ENCODE measurements around the gene CNMD.
"Not testable (repeated sequence)": the region's sequence is repeated elsewhere in the genome, so short reads cannot be mapped to it uniquely, and the experiment has no call there.

The CNMD gene

DNA sequence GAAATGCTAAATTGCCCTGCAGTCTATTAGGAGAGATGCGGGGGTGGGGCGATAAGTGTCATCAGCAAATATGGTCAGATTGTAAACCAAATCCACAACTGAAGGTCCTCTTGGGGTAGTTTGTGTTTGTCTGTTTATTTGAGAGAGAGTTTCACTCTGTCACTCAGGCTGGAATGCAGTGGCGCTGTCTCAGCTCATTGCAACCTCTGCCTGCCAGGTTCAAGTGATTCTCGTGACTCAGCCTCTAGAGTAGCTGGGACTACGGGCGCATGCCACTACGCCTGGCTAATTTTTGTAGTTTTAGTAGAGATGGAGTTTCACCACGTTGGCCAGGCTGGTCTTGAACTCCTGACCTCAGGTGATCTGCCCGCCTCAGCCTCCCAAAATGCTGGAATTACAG, 53.8 kb downstream of the CNMD start:
- not testable (repeated sequence) for DNase-seq (ENCODE audit: low read depth)

DNA sequence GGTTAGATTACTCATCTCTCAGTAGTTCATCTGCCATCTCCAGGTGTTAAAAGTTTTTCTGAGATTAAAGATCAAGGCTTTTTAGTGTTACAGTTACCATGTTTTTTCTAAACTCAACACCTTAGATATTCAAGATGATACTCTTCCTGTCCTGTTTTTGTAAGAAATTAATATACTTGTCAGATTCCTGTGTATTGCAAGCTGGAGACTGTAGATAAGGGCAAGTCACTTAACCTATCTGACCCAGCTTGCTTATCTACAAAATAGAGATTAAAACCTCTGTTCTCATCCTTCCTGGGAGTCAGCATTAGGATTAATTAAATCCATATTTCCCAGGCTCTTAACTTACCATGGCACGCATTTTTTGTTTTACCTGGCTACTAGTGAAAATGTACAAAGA, 61.8 kb downstream of the CNMD start:
- no peak for DNase-seq (ENCODE audit: low read depth)

DNA sequence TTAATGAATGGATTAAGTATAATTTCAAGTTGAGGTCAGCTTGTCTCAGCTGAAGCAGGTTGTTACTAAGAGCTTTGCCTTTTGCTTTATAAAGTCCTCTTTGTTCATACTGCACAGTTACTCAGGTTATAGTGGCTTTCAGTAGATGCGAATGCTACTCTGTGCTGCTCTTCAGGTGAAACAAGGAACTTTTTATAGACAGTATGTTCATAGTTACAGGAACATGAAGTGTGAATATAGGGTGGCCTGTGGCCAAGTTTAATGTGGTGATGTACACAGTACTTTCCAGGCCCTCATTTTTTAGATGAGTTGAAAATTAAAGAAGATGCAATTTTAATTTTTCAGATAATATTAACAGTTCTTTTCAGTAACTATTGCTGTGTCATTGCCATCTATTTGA, 66.2 kb downstream of the CNMD start:
- DNase-seq (ENCODE audit: low read depth): no peak

- DNase-seq (ENCODE audit: low read depth): no peak
These were observed 68.9 kb downstream of the CNMD start for GRCh38 chr13:52670726-52671125.

DNA sequence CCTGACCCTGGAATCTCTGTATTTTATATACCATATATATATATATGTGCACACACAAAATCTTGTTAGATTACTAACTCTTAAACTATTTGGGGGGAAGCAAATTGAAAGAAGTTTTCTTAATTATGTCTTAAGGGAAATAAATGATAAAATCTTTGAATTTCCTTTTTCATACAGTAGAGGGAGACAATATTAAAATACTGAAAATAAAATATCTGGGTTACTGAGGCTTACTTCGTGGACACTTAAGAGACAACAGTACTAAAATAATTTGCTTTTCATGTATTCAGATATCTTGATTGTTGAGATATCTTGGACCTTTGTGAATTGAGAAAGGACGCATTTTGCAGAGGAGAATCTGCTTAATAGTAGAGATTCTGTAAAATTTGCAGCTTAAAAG, 69.9 kb downstream of the CNMD start:
- no peak for DNase-seq (ENCODE audit: low read depth)

GRCh38 chr13:52665325-52665724, 74.3 kb downstream of the CNMD start:
- no peak for DNase-seq (ENCODE audit: low read depth)

DNA sequence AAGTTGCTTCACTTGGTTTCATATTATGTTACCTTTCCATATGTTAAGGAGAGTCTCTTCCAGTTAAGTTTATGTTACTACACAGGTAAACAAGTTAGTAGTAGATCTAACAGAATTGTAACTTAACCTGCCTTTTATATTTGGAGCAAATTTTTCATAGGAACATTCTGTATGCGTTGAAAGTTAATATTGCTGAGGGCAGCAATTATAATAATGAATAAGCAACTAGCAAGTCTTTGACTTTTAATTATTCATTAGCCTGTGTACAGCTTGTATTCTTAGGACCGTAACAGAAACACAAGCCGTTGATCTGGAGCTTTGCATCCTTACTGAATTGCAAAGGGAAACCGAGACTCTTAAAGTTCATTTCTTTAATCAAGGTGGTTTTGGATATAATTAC, 75.3 kb downstream of the CNMD start:
- DNase-seq (ENCODE audit: low read depth): no peak

GRCh38 chr13:52659340-52659739, 80.3 kb downstream of the CNMD start:
- DNase-seq (ENCODE audit: low read depth): no peak
